ENCODE results near the gene MOCS3. TPM values are rescaled to one million over a fixed set of nuclear protein-coding genes. Genes with fewer than 3 reads are reported as not detected.

Gene MOCS3
- total RNA-seq, 4 donors from 2014 or later: 4.2 to 5.7 (median 5.6) TPM

- no peak for DNase-seq (ENCODE audit: low spot score in 2 of 2)
- H3K4me3 ChIP-seq: no peak overlapping the region
- 86 to 87% methylated on average over 56 to 58 of the region's 58 CpGs for WGBS, 2 donors
- TF ChIP-seq CTCF (IDR thresholded peaks at IDR 0.05) (no peak), EP300 (IDR thresholded peaks at IDR 0.05) (no peak), POLR2A (IDR thresholded peaks at IDR 0.05) (no peak)
- H3K27ac ChIP-seq: no peak overlapping the region
- no peaks in the 10 kb centered on the region for H3K4me1 ChIP-seq
- H3K36me3 ChIP-seq: no peaks in the 10 kb centered on the region
- peaks cover 0 to 2% of the 10 kb centered on the region in 2 donors for H3K27me3 ChIP-seq
- no peaks in the 10 kb centered on the region for H3K9me3 ChIP-seq
Measured at GRCh38 chr20:51009303-51010042, 50.9 kb downstream of the MOCS3 start.

GRCh38 chr20:51010043-51010365 lies 51.4 kb downstream of the MOCS3 start:
- H3K36me3 ChIP-seq: no peaks in the 10 kb centered on the region
- DNase-seq (ENCODE audit: low spot score in 2 of 2): no peak
- WGBS, 2 donors: 90 to 94% methylated on average over 33 of the region's 33 CpGs
- H3K27me3 ChIP-seq: peaks cover 0 to 5% of the 10 kb centered on the region in 2 donors
- H3K27ac ChIP-seq: no peak overlapping the region
- H3K4me1 ChIP-seq: peaks cover 0 to 1% (median 0%) of the 10 kb centered on the region in 4 donors
- TF ChIP-seq EP300 (IDR thresholded peaks at IDR 0.05): no peak
- TF ChIP-seq CTCF (IDR thresholded peaks at IDR 0.05): no peak
- TF ChIP-seq POLR2A (IDR thresholded peaks at IDR 0.05): no peak
- H3K4me3 ChIP-seq: no peak overlapping the region
- no peaks in the 10 kb centered on the region for H3K9me3 ChIP-seq

GRCh38 chr20:51010932-51011331 lies 52.3 kb downstream of the MOCS3 start:
- TF ChIP-seq EP300 (IDR thresholded peaks at IDR 0.05) (no peak), CTCF (IDR thresholded peaks at IDR 0.05) (no peak), POLR2A (IDR thresholded peaks at IDR 0.05) (no peak)
- DNase-seq (ENCODE audit: low spot score in 2 of 2): no peak
- WGBS, 2 donors: 89 to 93% methylated on average over 3 of the region's 3 CpGs

GRCh38 chr20:51011479-51011878 lies 52.9 kb downstream of the MOCS3 start:
- Histone ChIP-seq H3K4me1 (peaks cover 0 to 2% (median 0%) of the 10 kb centered on the region in 4 donors), H3K4me3 (no peak overlapping the region), H3K27ac (no peak overlapping the region), H3K9me3 (no peaks in the 10 kb centered on the region), H3K36me3 (no peaks in the 10 kb centered on the region), H3K27me3 (peaks cover 0 to 5% of the 10 kb centered on the region in 2 donors)
- DNase-seq (ENCODE audit: low spot score in 2 of 2): no peak
- 90 to 95% methylated on average over 4 of the region's 4 CpGs for WGBS, 2 donors
- no peak for TF ChIP-seq EP300 (IDR thresholded peaks at IDR 0.05)
- TF ChIP-seq CTCF (IDR thresholded peaks at IDR 0.05): no peak
- TF ChIP-seq POLR2A (IDR thresholded peaks at IDR 0.05): no peak

More at GRCh38 chr20:51010932-51011331, 52.3 kb downstream of the MOCS3 start:
- Histone ChIP-seq H3K27me3 (peaks cover 0 to 5% of the 10 kb centered on the region in 2 donors), H3K4me1 (peaks cover 0 to 2% (median 0%) of the 10 kb centered on the region in 4 donors), H3K4me3 (no peak overlapping the region), H3K27ac (no peak overlapping the region), H3K9me3 (no peaks in the 10 kb centered on the region), H3K36me3 (no peaks in the 10 kb centered on the region)

- Histone ChIP-seq H3K27ac (no peak overlapping the region), H3K9me3 (no peaks in the 10 kb centered on the region), H3K4me1 (peaks cover 0 to 2% (median 0%) of the 10 kb centered on the region in 4 donors), H3K36me3 (no peaks in the 10 kb centered on the region), H3K27me3 (peaks cover 0 to 5% of the 10 kb centered on the region in 2 donors), H3K4me3 (no peak overlapping the region)
- WGBS, 2 donors: 34 to 53% methylated on average over 3 of the region's 3 CpGs
- TF ChIP-seq CTCF (IDR thresholded peaks at IDR 0.05) (no peak), EP300 (IDR thresholded peaks at IDR 0.05) (no peak)
- no peak for DNase-seq (ENCODE audit: low spot score in 2 of 2)
Measured at GRCh38 chr20:51012357-51012756, 53.7 kb downstream of the MOCS3 start.
